ENCODE measurements around the gene SLC29A2. TPM values are rescaled to one million over a fixed set of nuclear protein-coding genes. Genes with fewer than 3 reads are reported as not detected.
A peak's percentile ranks its signal among the peaks of the same experiment; 100 is the strongest.

SLC29A2 gene
- total and polyA plus RNA-seq, 5 donors from 2014 or later = 0.83 to 3.4 (median 1.6) TPM

- peaks cover 41% of the 10 kb centered on the region for H3K36me3 ChIP-seq (ENCODE audit: control insufficient read depth, insufficient read depth, low read length)
- no peak for DNase-seq
These were observed 33.0 kb downstream of the SLC29A2 start for GRCh38 chr11:66338276-66339161.

DNA sequence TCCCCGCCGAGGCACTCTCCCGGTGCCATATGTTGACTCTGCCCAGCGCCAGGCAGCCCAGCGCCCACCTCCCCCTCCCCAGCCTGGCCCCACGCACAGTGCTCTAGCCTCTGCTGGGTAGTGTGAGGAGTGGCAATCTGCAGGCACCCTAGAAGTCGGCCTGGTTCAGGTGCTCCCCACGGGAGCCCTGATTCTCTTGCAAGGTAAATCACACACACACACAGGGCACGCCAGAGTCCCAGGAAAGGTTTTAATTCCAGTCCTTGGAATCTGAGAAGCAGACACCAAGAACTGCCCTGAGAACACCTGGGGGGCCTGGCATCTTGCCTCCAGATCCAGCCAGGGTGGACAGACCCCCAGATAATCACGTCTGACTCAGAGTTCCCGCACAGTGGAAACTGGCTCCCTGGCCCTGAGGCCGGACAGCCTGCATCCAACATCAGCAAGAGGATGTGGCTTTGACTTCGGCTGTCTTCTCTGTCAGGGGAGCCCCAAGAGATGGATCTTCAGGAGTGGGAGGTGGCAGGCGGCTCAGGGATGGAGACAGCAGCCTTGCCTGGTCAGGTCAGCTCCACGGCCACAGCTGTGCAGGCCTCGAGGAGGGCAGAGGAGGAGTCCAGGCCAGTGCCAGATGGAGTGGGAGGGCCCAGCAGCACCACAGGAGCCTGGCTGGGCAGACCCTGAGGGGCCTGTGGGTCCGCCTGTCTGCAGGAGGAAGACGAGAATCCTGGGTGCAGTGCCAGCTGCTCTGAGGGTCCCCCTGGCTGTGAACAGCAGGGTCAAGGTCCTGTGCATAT is 34.3 kb downstream of the SLC29A2 start:
- no peaks in the 10 kb centered on the region for H3K27me3 Mint-ChIP-seq
- Histone ChIP-seq H3K4me3 (ENCODE audit: low read depth, low read length) (no peak overlapping the region), H3K9me3 (ENCODE audit: control insufficient read depth in 2 of 2, low read length in 2 of 2) (no peaks in the 10 kb centered on the region), H3K27me3 (ENCODE audit: control insufficient read depth, insufficient read depth, low read length) (no peaks in the 10 kb centered on the region), H3K4me1 (ENCODE audit: control insufficient read depth, insufficient read depth, low read length, poor library complexity, severe bottlenecking) (peaks cover 22% of the 10 kb centered on the region), H3K36me3 (ENCODE audit: control insufficient read depth, insufficient read depth, low read length) (peaks cover 39% of the 10 kb centered on the region), H3K27ac (ENCODE audit: insufficient read depth, low read length, poor library complexity, severe bottlenecking) (peak overlapping the region; percentile 55)
- H3K4me1 Mint-ChIP-seq = peaks cover 0 to 26% (median 10%) of the 10 kb centered on the region in 4 donors
- H3K4me3 Mint-ChIP-seq = peak overlapping the region; percentile 19 to 48 (median 36)
- DNase-seq (no peak), ATAC-seq (ENCODE audit: low read depth in 2 of 2) (no peak)
- no peak overlapping the region for H3K27ac Mint-ChIP-seq
- peaks cover 10% of the 10 kb centered on the region for H3K36me3 Mint-ChIP-seq
- no peaks in the 10 kb centered on the region for H3K9me3 Mint-ChIP-seq

More at GRCh38 chr11:66338276-66339161, 33.0 kb downstream of the SLC29A2 start:
- H3K27me3 ChIP-seq (ENCODE audit: control insufficient read depth, insufficient read depth, low read length) = no peaks in the 10 kb centered on the region
- no peak overlapping the region for H3K4me3 ChIP-seq (ENCODE audit: low read depth, low read length)
- peaks cover 18% of the 10 kb centered on the region for H3K36me3 Mint-ChIP-seq
- peak overlapping the region in 1 of 4 donors; percentile 16 for H3K4me3 Mint-ChIP-seq
- H3K4me1 Mint-ChIP-seq = peaks cover 7 to 37% (median 17%) of the 10 kb centered on the region in 4 donors
- H3K27me3 Mint-ChIP-seq = no peaks in the 10 kb centered on the region
- peaks cover 26% of the 10 kb centered on the region for H3K4me1 ChIP-seq (ENCODE audit: control insufficient read depth, insufficient read depth, low read length, poor library complexity, severe bottlenecking)
- ATAC-seq (ENCODE audit: low read depth in 2 of 2) = no peak
- H3K27ac Mint-ChIP-seq = peak overlapping the region in 1 of 3 donors; percentile 79
- no peak overlapping the region for H3K27ac ChIP-seq (ENCODE audit: insufficient read depth, low read length, poor library complexity, severe bottlenecking)
- H3K9me3 ChIP-seq (ENCODE audit: control insufficient read depth in 2 of 2, low read length in 2 of 2) = no peaks in the 10 kb centered on the region
- no peaks in the 10 kb centered on the region for H3K9me3 Mint-ChIP-seq

DNA sequence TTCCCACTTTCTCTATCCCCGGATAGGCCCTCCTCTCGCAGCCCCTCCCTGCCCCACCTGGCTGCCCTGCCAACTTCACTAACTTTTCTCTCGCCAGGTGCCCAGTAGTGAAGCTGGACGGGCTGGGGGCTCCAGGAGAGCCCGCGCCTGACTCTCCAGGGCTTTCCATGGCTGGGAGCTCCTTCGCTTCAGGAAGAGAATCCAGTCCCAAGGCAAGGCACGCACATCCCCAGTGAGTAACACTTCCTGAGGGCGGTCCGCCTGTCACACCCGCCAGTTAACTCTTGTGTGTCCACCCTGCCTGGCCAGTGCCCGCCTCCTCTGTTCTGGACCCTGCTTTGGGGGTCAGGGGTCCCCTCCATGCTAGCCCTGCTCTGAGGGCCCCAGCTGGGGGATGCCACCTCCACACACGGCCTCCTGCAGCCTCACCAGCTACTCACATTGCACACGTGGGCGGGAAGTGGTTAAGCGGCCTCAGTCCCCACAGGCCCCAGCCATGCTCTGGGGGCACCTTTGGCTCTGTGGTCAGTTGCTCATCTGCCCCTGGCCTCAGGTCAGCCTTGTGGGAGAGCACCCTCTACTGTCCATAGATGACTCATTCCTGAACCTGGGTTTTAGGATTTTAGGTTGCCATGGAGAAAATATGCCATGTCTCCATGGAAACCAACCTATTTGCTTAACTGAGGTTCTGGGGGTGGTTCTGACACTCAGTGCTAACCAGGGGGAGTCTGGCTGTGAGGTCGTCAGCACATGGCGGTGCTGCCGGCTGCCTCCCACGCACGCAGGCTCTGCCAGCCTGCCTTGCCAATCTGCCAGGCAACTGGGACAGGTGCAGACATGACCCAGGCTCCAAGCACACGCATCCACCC is 35.1 kb downstream of the SLC29A2 start, which contains the start of gene RIN1:
Gene RIN1, minus strand, starts transcription at position 201 of the 869 bp plus-strand sequence. Its CDS starts 32 bp downstream, at position 169.
- peak in 2 of 3 donors; percentile 22 to 58 for DNase-seq
- ATAC-seq (ENCODE audit: low read depth in 2 of 2) = peak; percentile 51 to 66
- no peaks in the 10 kb centered on the region for H3K27me3 Mint-ChIP-seq
- H3K4me3 ChIP-seq (ENCODE audit: low read depth, low read length) = no peak within 1 kb of the TSS
- H3K9me3 Mint-ChIP-seq = no peaks in the 10 kb centered on the region
- H3K27me3 ChIP-seq (ENCODE audit: control insufficient read depth, insufficient read depth, low read length) = no peaks in the 10 kb centered on the region
- H3K4me3 Mint-ChIP-seq = peak within 1 kb of the TSS; percentile 19 to 85 (median 63)
- H3K27ac Mint-ChIP-seq = peak within 1 kb of the TSS in 2 of 3 donors; percentile 44 to 91
- peaks cover 0 to 23% (median 8%) of the 10 kb centered on the region in 4 donors for H3K4me1 Mint-ChIP-seq
- peaks cover 22% of the 10 kb centered on the region for H3K4me1 ChIP-seq (ENCODE audit: control insufficient read depth, insufficient read depth, low read length, poor library complexity, severe bottlenecking)
- H3K36me3 Mint-ChIP-seq = peaks cover 6% of the 10 kb centered on the region
- no peaks in the 10 kb centered on the region for H3K9me3 ChIP-seq (ENCODE audit: control insufficient read depth in 2 of 2, low read length in 2 of 2)
- peaks cover 32% of the 10 kb centered on the region for H3K36me3 ChIP-seq (ENCODE audit: control insufficient read depth, insufficient read depth, low read length)
- H3K27ac ChIP-seq (ENCODE audit: insufficient read depth, low read length, poor library complexity, severe bottlenecking) = peak within 1 kb of the TSS; percentile 55

DNA sequence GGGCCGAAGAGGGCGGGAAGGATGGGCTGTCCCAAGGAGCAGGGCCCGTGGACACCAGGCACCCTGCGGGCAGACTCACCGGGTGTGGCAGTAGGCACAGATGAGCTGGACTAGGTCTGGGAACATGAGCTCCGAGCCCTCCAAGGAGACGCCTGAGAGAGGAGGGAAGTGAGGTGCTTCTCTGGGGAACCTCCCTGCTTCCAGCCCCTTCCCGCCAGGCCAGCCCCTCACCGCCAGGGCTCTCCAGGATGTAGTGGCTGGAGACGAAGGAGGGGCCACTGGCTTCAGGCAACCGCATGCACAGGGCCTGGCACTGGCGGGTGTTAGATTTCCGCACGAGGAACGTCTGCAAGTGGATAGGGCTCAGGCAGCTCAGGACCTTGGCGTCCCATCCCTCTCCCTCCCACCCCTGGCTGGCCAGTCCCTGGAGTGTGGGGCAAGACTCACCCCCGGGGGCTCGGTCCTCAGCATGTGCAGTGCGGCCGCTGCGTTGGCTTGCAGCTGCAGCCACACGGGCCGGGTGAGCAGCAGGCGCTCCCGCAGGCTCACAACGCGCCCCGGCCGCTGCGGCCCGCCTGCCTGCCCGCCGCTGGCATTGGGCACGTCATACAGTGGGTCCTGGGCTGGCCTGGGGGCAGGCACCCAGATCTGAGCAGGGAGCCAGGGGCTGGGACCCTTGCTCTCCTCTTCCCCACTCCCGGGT is 35.9 kb downstream of the SLC29A2 start:
- H3K27me3 ChIP-seq (ENCODE audit: control insufficient read depth, insufficient read depth, low read length) = no peaks in the 10 kb centered on the region
- Mint-ChIP-seq H3K27ac (peak overlapping the region in 1 of 3 donors; percentile 91), H3K36me3 (peaks cover 3% of the 10 kb centered on the region), H3K4me3 (peak overlapping the region in 2 of 4 donors; percentile 83 to 85), H3K4me1 (peaks cover 0 to 23% (median 7%) of the 10 kb centered on the region in 4 donors), H3K9me3 (no peaks in the 10 kb centered on the region), H3K27me3 (no peaks in the 10 kb centered on the region)
- DNase-seq (no peak), ATAC-seq (ENCODE audit: low read depth in 2 of 2) (peak in 1 of 2 donors; percentile 3)
- H3K4me1 ChIP-seq (ENCODE audit: control insufficient read depth, insufficient read depth, low read length, poor library complexity, severe bottlenecking) = peaks cover 22% of the 10 kb centered on the region
- peak overlapping the region; percentile 55 for H3K27ac ChIP-seq (ENCODE audit: insufficient read depth, low read length, poor library complexity, severe bottlenecking)
- H3K4me3 ChIP-seq (ENCODE audit: low read depth, low read length) = no peak overlapping the region
- peaks cover 24% of the 10 kb centered on the region for H3K36me3 ChIP-seq (ENCODE audit: control insufficient read depth, insufficient read depth, low read length)
- no peaks in the 10 kb centered on the region for H3K9me3 ChIP-seq (ENCODE audit: control insufficient read depth in 2 of 2, low read length in 2 of 2)

- H3K27me3 Mint-ChIP-seq = no peaks in the 10 kb centered on the region
- Histone ChIP-seq H3K27ac (ENCODE audit: insufficient read depth, low read length, poor library complexity, severe bottlenecking) (no peak overlapping the region), H3K27me3 (ENCODE audit: control insufficient read depth, insufficient read depth, low read length) (no peaks in the 10 kb centered on the region), H3K4me3 (ENCODE audit: low read depth, low read length) (no peak overlapping the region), H3K9me3 (ENCODE audit: control insufficient read depth in 2 of 2, low read length in 2 of 2) (no peaks in the 10 kb centered on the region), H3K4me1 (ENCODE audit: control insufficient read depth, insufficient read depth, low read length, poor library complexity, severe bottlenecking) (peaks cover 22% of the 10 kb centered on the region), H3K36me3 (ENCODE audit: control insufficient read depth, insufficient read depth, low read length) (peaks cover 16% of the 10 kb centered on the region)
- peaks cover 3% of the 10 kb centered on the region for H3K36me3 Mint-ChIP-seq
- DNase-seq (no peak), ATAC-seq (ENCODE audit: low read depth in 2 of 2) (no peak)
- no peak overlapping the region for H3K27ac Mint-ChIP-seq
- no peaks in the 10 kb centered on the region for H3K9me3 Mint-ChIP-seq
- H3K4me3 Mint-ChIP-seq = peak overlapping the region in 2 of 4 donors; percentile 48 to 57
- H3K4me1 Mint-ChIP-seq = peaks cover 0 to 23% (median 7%) of the 10 kb centered on the region in 4 donors
These were observed 36.7 kb downstream of the SLC29A2 start for GRCh38 chr11:66334605-66335442.

GRCh38 chr11:66333896-66334604 is 37.5 kb downstream of the SLC29A2 start:
- peaks cover 9% of the 10 kb centered on the region for H3K36me3 ChIP-seq (ENCODE audit: control insufficient read depth, insufficient read depth, low read length)
- no peaks in the 10 kb centered on the region for H3K27me3 ChIP-seq (ENCODE audit: control insufficient read depth, insufficient read depth, low read length)
- DNase-seq = no peak
- ATAC-seq (ENCODE audit: low read depth in 2 of 2) = no peak
- Mint-ChIP-seq H3K27ac (no peak overlapping the region), H3K4me3 (no peak overlapping the region), H3K4me1 (peaks cover 0 to 22% (median 7%) of the 10 kb centered on the region in 4 donors), H3K9me3 (no peaks in the 10 kb centered on the region), H3K27me3 (no peaks in the 10 kb centered on the region), H3K36me3 (peaks cover 3% of the 10 kb centered on the region)
- no peaks in the 10 kb centered on the region for H3K9me3 ChIP-seq (ENCODE audit: control insufficient read depth in 2 of 2, low read length in 2 of 2)
- H3K4me3 ChIP-seq (ENCODE audit: low read depth, low read length) = no peak overlapping the region
- peaks cover 22% of the 10 kb centered on the region for H3K4me1 ChIP-seq (ENCODE audit: control insufficient read depth, insufficient read depth, low read length, poor library complexity, severe bottlenecking)
- no peak overlapping the region for H3K27ac ChIP-seq (ENCODE audit: insufficient read depth, low read length, poor library complexity, severe bottlenecking)

Measured in CD4-positive, CD25-positive, alpha-beta regulatory T cell (primary cell).